ENCODE measurements around the gene VWA3B.

GRCh38 chr2:98086491-98087446, at the start of gene VWA3B:
- TF ChIP-seq, protein P1, sequence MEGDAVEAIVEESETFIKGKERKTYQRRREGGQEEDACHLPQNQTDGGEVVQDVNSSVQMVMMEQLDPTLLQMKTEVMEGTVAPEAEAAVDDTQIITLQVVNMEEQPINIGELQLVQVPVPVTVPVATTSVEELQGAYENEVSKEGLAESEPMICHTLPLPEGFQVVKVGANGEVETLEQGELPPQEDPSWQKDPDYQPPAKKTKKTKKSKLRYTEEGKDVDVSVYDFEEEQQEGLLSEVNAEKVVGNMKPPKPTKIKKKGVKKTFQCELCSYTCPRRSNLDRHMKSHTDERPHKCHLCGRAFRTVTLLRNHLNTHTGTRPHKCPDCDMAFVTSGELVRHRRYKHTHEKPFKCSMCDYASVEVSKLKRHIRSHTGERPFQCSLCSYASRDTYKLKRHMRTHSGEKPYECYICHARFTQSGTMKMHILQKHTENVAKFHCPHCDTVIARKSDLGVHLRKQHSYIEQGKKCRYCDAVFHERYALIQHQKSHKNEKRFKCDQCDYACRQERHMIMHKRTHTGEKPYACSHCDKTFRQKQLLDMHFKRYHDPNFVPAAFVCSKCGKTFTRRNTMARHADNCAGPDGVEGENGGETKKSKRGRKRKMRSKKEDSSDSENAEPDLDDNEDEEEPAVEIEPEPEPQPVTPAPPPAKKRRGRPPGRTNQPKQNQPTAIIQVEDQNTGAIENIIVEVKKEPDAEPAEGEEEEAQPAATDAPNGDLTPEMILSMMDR (IDR thresholded peaks at IDR 0.05) = no peak
- TF ChIP-seq POLR2A (IDR thresholded peaks at IDR 0.05) = no peak
